ENCODE data around the gene CAMSAP2.

DNA sequence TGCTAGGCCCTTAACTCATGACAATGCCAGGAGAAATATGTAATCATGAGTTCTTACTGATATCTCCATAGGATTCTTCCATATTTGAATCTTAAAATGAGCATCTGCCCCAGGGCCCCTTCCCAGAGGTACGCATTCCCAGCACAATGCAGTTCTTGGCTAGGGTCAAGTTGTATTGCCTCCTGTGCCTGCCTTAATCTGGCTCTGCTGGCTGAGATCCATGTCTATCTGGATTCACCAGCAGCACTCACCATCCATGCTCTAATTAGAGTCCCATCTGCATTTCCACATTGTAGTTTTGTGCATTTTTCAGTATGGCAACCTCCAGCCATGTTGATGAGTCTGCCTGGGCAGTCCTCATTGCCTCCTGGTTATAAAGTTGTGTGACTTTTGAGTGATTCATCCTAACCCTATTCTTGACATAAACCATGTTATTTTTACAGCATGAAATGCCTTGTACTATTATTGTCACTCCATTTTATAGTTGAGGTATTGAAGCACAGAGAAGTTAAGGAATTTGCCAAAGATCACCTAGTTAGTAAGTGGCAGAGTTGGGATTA is 55.9 kb downstream of the CAMSAP2 start:
- no peak for TF ChIP-seq CTCF (conservative IDR thresholded peaks at IDR 0.05; ENCODE audit: low read depth, low read length)
- TF ChIP-seq POLR2A (IDR thresholded peaks at IDR 0.05; ENCODE audit: low read depth, low read length), result no peak
- no peak for TF ChIP-seq FOS (IDR thresholded peaks at IDR 0.05; ENCODE audit: low read depth, low read length)
- TF ChIP-seq RAD21 (IDR thresholded peaks at IDR 0.05; ENCODE audit: low read length), result no peak
- TF ChIP-seq SMC3 (IDR thresholded peaks at IDR 0.05; ENCODE audit: low read depth, low read length), result no peak
- TF ChIP-seq, protein P1, sequence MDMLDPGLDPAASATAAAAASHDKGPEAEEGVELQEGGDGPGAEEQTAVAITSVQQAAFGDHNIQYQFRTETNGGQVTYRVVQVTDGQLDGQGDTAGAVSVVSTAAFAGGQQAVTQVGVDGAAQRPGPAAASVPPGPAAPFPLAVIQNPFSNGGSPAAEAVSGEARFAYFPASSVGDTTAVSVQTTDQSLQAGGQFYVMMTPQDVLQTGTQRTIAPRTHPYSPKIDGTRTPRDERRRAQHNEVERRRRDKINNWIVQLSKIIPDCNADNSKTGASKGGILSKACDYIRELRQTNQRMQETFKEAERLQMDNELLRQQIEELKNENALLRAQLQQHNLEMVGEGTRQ (IDR thresholded peaks at IDR 0.05; ENCODE audit: low read depth, low read length), result no peak
- no peak for TF ChIP-seq RFX5 (IDR thresholded peaks at IDR 0.05; ENCODE audit: low read depth, low read length)
- no peak for TF ChIP-seq CEBPB (IDR thresholded peaks at IDR 0.05; ENCODE audit: low read depth, low read length)
- no peak for TF ChIP-seq BHLHE40 (IDR thresholded peaks at IDR 0.05; ENCODE audit: low read depth, low read length)
- no peak for TF ChIP-seq RCOR1 (IDR thresholded peaks at IDR 0.05; ENCODE audit: insufficient replicate concordance, low read length)
- TF ChIP-seq ELK1 (IDR thresholded peaks at IDR 0.05; ENCODE audit: borderline replicate concordance, low read depth, low read length), result no peak
- no peak for TF ChIP-seq MAZ (IDR thresholded peaks at IDR 0.05; ENCODE audit: borderline replicate concordance, low read depth, low read length)
- no peak for TF ChIP-seq MXI1 (IDR thresholded peaks at IDR 0.05; ENCODE audit: borderline replicate concordance, low read depth, low read length)

Measured in IMR-90 (cell line).